Activated CD8-positive, alpha-beta memory T cell treated with anti-CD3 and anti-CD28 coated beads, Interleukin-2, amount 10 ng/mL, durations not matched to agents 7 days and 5 days (primary cell): Measurements from ENCODE around the gene ASMTL. TPM values are rescaled to one million over a fixed set of nuclear protein-coding genes. Genes with fewer than 3 reads are reported as not detected.
"Not testable (repeated sequence)": the region's sequence is repeated elsewhere in the genome, so short reads cannot be mapped to it uniquely, and the experiment has no call there.

Experiments
- ATAC-seq: fragments of 150-1000 bp; cut with Tn5 transposase; one replicate; pipeline ENCODE4 v1.10.0; 2021; ENCODE audit warnings: moderate library complexity
- CTCF ChIA-PET: fragments of 350-600 bp; sonication (Branson Sonifier 250); formaldehyde crosslinking; loops from one replicate; lab custom pipeline; 2021; ENCODE audit warnings: antibody characterized with exemption; lab: Charles Lee
- DNase-seq: peaks from one replicate; pipeline ENCODE4 v3.0.0-alpha.2; 2020
- H3K27ac Mint-ChIP-seq: one replicate; pipeline ENCODE4 v1.8.0; 2021; ENCODE audit warnings: mild to moderate bottlenecking, mixed read lengths
- H3K27me3 Mint-ChIP-seq: one replicate; pipeline ENCODE4 v1.8.0; 2021; ENCODE audit warnings: mixed read lengths
- H3K36me3 Mint-ChIP-seq: one replicate; pipeline ENCODE4 v1.8.0; 2021; ENCODE audit warnings: mild to moderate bottlenecking, mixed read lengths
- H3K4me1 Mint-ChIP-seq: one replicate; pipeline ENCODE4 v1.8.0; 2021; ENCODE audit warnings: mixed read lengths
- H3K4me3 Mint-ChIP-seq: one replicate; pipeline ENCODE4 v1.8.0; 2021; ENCODE audit warnings: mild to moderate bottlenecking, moderate library complexity, mixed read lengths
- H3K9me3 Mint-ChIP-seq: one replicate; pipeline ENCODE4 v1.8.0; 2022; ENCODE audit warnings: low read depth, mixed read lengths
- total RNA-seq, 2 experiments: library from RNA; stranded (reverse); gene quantifications; one replicate each; pipeline ENCODE4 v1.2.3, GENCODE V29; 2021

The ASMTL gene
- total RNA-seq, 2 experiments from 2014 or later, result 39.9 to 44.7 TPM

- Mint-ChIP-seq H3K4me3 (no peak overlapping the region), H3K9me3 (no peaks in the 10 kb centered on the region), H3K27me3 (no peaks in the 10 kb centered on the region), H3K27ac (no peak overlapping the region), H3K4me1 (no peaks in the 10 kb centered on the region), H3K36me3 (peaks cover 24% of the 10 kb centered on the region)
- CTCF ChIA-PET, result no interaction called here
- no peak for DNase-seq
- no peak for ATAC-seq
Measured at GRCh38 chrX:1412551-1413161, 40.1 kb downstream of the ASMTL start.

DNA sequence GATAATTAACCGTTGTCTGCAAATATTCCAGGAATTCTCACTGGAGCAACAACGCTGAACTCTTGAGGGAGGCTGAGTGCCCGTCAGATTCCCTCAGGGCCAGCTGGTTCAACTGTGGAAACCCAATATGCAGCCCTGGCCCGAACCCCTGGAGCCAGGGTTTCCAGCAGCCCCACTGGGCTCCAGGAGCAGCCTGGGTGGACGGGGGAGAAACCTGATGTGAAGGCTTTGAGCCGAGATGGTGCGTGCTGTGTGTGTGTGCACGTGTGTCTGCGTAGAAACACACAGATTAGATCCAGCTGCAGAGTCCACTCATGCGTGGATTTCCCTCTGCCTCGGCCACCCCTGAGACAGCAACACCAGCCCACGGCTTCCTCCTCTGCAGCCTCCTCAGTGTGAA, 41.4 kb downstream of the ASMTL start:
- Mint-ChIP-seq H3K27me3 (no peaks in the 10 kb centered on the region), H3K4me3 (no peak overlapping the region), H3K27ac (no peak overlapping the region), H3K9me3 (no peaks in the 10 kb centered on the region), H3K4me1 (no peaks in the 10 kb centered on the region), H3K36me3 (peaks cover 24% of the 10 kb centered on the region)
- no peak for DNase-seq
- CTCF ChIA-PET, result no interaction called here
- no peak for ATAC-seq

DNA sequence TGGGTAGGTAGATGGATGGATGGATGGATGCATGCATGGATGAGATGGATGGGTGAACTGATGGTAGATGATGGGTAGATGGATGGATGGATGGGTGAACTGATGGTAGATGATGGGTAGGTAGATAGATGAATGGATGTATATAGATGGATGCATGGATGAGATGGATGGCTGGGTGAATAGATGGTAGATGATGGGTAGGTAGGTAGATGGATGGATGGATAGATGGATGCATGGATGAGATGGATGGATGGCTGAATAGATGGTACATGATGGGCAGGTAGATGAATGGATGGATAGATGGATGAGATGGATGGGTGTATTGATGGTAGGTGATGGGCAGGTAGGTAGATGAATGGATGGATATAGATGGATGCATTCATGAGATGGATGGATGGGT, 45.7 kb downstream of the ASMTL start:
- ATAC-seq, result no peak

DNA sequence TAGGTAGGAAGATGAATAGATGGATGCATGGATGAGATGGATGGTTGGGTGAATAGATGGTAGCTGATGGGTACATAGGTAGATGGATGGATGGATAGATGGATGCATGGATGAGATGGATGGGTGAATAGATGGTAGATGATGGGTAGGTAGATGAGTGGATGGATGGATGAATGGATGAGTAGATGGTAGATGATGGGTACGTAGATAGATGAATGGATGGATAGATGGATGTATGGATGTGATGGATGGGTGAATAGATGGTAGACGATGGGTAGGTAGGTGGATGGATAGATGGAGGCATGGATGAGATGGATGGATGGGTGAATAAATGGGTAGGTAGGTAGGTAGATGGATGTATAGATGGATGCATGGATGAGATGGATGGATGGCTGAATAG, 46.9 kb downstream of the ASMTL start:
- H3K4me3 Mint-ChIP-seq, H3K27me3 Mint-ChIP-seq, H3K27ac Mint-ChIP-seq, CTCF ChIA-PET, H3K9me3 Mint-ChIP-seq, H3K36me3 Mint-ChIP-seq, H3K4me1 Mint-ChIP-seq, DNase-seq, ATAC-seq: not testable (repeated sequence)

More for the DNA sequence above, 45.7 kb downstream of the ASMTL start:
- Mint-ChIP-seq H3K27me3 (no peaks in the 10 kb centered on the region), H3K4me3 (no peak overlapping the region), H3K27ac (no peak overlapping the region), H3K36me3 (peaks cover 7% of the 10 kb centered on the region), H3K4me1 (no peaks in the 10 kb centered on the region), H3K9me3 (no peaks in the 10 kb centered on the region)
- CTCF ChIA-PET, result no interaction called here
- no peak for DNase-seq

DNA sequence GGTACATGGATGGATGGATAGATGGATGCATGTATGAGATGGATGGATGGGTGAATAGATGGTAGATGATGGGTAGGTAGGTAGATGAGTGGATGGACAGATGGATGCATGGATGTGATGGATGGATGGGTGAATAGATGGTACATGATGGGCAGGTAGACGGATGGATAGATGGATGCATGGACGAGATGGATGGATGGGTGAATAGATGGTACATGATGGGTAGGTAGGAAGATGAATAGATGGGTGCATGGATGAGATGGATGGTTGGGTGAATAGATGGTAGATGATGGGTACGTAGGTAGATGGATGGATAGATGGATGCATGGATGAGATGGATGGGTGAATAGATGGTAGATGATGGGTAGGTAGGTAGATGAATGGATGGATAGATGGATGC, 48.8 kb downstream of the ASMTL start:
- H3K27me3 Mint-ChIP-seq, DNase-seq, H3K9me3 Mint-ChIP-seq, H3K36me3 Mint-ChIP-seq, H3K4me3 Mint-ChIP-seq, H3K27ac Mint-ChIP-seq, H3K4me1 Mint-ChIP-seq, ATAC-seq, CTCF ChIA-PET: not testable (repeated sequence)

- Mint-ChIP-seq H3K27me3 (no peaks in the 10 kb centered on the region), H3K4me1 (no peaks in the 10 kb centered on the region), H3K4me3 (no peak overlapping the region), H3K27ac (no peak overlapping the region), H3K36me3 (peaks cover 2% of the 10 kb centered on the region), H3K9me3 (no peaks in the 10 kb centered on the region)
- ATAC-seq (no peak), DNase-seq (no peak)
- CTCF ChIA-PET, result no interaction called here
Measured at GRCh38 chrX:1403228-1403627, 49.5 kb downstream of the ASMTL start.

GRCh38 chrX:1401611-1402430, 50.9 kb downstream of the ASMTL start:
- H3K9me3 Mint-ChIP-seq, result no peaks in the 10 kb centered on the region
- H3K27ac Mint-ChIP-seq, result no peak overlapping the region
- CTCF ChIA-PET, result no interaction called here
- no peaks in the 10 kb centered on the region for H3K4me1 Mint-ChIP-seq
- H3K27me3 Mint-ChIP-seq, result no peaks in the 10 kb centered on the region
- peaks cover 2% of the 10 kb centered on the region for H3K36me3 Mint-ChIP-seq
- DNase-seq, result no peak
- no peak for ATAC-seq
- H3K4me3 Mint-ChIP-seq, result no peak overlapping the region

DNA sequence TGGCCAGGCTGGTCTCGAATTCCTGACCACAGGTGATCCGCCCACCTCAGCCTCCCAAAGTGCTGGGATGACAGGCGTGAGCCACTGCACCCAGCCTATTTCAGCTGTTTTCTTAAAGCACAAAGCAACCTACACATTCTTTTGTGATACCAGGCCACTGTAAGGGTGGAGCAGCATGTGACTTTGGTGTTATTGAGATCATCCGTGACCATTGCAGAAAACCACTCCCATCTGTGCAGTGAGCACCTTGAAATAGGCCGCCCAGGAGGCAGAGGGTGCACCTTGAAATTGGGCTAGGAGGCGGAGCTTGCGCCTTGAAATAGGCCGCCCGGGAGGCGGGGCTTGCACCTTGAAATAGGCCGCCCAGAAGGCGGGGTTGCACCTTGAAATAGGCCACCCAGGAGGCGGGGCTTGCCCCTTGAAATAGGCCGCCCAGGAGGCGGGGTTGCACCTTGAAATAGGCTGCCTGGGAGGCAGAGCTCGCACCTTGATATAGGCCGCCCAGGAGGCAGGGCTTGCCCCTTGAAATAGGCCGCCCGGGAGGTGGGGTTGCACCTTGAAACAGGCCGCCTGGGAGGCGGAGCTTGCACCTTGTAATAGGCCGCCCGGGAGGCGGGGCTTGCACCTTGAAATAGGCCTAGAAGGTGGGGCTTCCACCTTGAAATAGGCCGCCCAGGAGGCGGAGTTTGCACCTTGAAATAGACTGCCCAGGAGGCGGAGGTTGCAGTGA, 51.8 kb downstream of the ASMTL start:
- DNase-seq (no peak), ATAC-seq (no peak)
- CTCF ChIA-PET, result no interaction called here
- peaks cover 2% of the 10 kb centered on the region for H3K4me1 Mint-ChIP-seq
- H3K27me3 Mint-ChIP-seq, result no peaks in the 10 kb centered on the region
- peaks cover 8% of the 10 kb centered on the region for H3K36me3 Mint-ChIP-seq
- no peak overlapping the region for H3K4me3 Mint-ChIP-seq
- H3K27ac Mint-ChIP-seq, result no peak overlapping the region
- no peaks in the 10 kb centered on the region for H3K9me3 Mint-ChIP-seq

DNA sequence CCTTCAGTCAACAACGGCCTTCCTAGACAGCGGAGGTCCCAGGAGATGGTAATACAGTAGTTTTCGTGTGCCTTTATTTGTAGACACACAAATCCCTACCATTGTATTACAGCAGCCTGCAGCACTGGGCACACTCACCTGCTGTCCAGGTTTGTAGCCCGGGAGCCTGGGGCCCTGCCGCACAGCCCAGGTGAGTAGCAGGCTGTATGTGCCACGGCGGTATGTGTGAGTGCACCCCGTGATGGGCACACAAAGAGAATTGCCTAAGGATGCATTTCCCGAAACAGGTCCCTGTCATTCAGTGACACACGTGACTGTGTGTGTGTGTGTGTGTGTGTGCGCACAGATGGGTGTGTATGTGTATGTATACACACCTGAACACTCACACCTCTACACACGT, 52.7 kb downstream of the ASMTL start:
- ATAC-seq, result no peak
- no peak for DNase-seq
- Mint-ChIP-seq H3K9me3 (no peaks in the 10 kb centered on the region), H3K27ac (no peak overlapping the region), H3K4me1 (peaks cover 11% of the 10 kb centered on the region), H3K36me3 (peaks cover 14% of the 10 kb centered on the region), H3K27me3 (no peaks in the 10 kb centered on the region), H3K4me3 (no peak overlapping the region)
- CTCF ChIA-PET, result no interaction called here

DNA sequence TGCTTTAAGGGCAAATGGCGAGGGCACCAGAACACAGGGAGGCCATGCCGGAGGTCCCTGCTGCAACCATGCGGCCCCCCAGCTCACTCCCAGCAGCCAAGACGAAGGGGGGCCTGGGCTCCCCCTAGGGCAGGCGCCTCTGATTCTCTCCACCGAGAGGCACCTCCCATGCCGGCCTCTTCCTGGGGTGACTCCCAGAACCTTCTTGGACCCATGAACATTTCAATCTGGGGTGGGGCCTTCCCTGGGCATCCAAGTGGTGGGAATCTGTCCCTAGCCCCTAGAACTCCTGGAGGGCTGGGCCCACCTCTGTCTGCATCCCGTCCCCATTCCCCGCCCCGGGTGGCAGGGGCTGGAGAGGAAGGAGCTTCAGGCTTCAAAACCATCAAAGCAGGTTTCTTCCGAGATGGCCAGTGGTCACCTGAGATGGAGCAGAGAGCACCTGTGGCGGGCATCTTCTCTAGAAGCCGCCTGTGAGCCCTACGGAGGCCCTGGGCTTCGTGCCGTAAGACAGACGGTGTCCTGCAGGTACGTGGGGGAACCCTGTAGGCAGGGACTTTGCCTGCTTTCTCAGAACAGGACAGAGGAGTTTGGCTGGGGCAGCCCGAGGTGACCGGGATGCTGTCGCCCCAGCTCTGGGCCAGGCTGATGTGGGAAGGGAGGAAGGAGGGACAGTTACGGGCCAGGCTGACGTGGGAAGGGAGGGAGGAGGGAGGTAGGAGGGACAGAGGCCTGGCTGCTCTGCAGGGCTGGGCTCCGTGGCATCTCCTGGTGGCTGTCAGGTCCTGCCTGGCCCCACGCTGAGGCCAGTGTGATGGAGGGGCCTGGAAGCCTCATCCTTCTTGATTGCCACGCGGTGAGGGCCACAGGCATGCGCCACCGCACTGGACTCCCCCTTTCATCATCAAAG, 54.0 kb downstream of the ASMTL start:
- CTCF ChIA-PET, result no interaction called here
- Mint-ChIP-seq H3K27ac (no peak overlapping the region), H3K4me1 (peaks cover 21% of the 10 kb centered on the region)

DNA sequence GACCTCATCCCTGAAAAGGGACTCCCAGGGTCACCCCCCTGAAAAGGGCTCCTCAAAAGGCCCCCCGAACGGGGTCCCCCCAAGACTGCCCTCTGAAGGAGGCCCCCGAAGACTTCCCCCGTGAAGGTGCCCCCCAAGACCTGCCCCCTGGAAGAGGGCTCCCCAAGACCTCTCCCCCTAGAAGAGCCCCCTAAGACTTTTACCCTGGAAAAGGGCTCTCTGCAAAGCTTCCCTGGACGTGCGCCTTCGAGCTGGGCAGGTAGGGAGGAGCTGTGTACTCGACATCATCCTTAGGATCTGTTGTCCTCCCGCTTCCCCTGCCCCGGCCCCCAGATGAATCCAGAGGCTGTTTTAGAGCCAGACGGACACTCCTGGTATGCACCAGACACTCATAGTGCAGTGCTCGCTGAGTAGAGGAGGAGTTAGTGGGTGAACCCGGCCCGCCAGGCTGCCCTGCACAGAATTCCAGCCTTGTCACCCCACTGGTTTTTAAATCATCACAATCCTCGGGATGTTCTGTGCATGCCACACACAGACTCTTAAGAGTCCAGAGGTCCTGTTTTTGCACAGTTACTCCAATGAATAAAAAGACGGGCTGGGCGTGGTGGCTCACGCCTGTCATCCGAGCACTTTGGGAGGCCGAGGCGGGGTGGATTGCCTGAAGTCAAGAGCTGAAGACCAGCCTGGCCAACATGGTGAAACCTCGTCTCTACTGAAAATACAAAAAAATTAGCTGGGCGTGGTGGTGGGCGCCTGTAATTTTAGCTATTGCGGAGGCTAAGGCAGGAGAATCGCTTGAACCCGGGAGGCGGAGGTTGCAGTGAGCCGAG, 55.1 kb downstream of the ASMTL start:
- peaks cover 16% of the 10 kb centered on the region for H3K36me3 Mint-ChIP-seq
- no peaks in the 10 kb centered on the region for H3K9me3 Mint-ChIP-seq
- CTCF ChIA-PET, result no interaction called here
- H3K27ac Mint-ChIP-seq, result no peak overlapping the region
- no peaks in the 10 kb centered on the region for H3K27me3 Mint-ChIP-seq
- H3K4me3 Mint-ChIP-seq, result no peak overlapping the region
- H3K4me1 Mint-ChIP-seq, result peaks cover 24% of the 10 kb centered on the region
- DNase-seq (no peak), ATAC-seq (no peak)

More for the DNA sequence above, 54.0 kb downstream of the ASMTL start:
- H3K36me3 Mint-ChIP-seq, result peaks cover 15% of the 10 kb centered on the region
- no peak overlapping the region for H3K4me3 Mint-ChIP-seq
- ATAC-seq (no peak), DNase-seq (no peak)
- no peaks in the 10 kb centered on the region for H3K9me3 Mint-ChIP-seq
- no peaks in the 10 kb centered on the region for H3K27me3 Mint-ChIP-seq

DNA sequence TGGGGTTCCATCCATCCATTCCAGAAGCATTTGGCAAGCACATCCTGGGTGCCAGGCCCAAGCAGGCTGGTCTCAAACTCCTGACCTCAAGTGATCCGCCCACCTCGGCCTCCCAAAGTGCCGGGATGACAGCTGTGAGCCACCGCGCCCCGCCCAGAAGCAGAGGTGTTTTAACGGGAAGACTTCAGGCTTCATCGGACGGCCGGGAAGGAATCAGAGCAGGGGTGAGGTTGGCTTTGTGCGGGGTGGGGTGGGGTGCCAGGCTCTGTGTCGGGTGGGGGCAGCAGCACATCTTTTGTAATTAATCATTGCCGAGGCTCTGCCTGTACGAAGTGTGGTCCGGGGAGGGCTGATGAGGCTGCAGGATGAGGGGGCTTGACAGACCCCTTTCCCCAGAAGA, 55.7 kb downstream of the ASMTL start:
- CTCF ChIA-PET, result no interaction called here
- Mint-ChIP-seq H3K36me3 (peaks cover 16% of the 10 kb centered on the region), H3K27ac (no peak overlapping the region), H3K4me1 (peaks cover 24% of the 10 kb centered on the region), H3K9me3 (no peaks in the 10 kb centered on the region), H3K4me3 (no peak overlapping the region), H3K27me3 (no peaks in the 10 kb centered on the region)
- no peak for DNase-seq
- ATAC-seq, result no peak
